ENCODE data around the gene RNASE4.

RNASE4 gene

GRCh38 chr14:20743556-20743955 is 59.2 kb downstream of the RNASE4 start:
- no peak for DNase-seq (ENCODE audit: low read depth in 2 of 2)

GRCh38 chr14:20745571-20746358 is 61.4 kb downstream of the RNASE4 start, which contains the start of gene EDDM3A:
Gene EDDM3A (plus strand): TSS chr14:20745887. CDS start chr14:20747581, 1,694 bp downstream.
- no peak for DNase-seq (ENCODE audit: low read depth in 2 of 2)

- DNase-seq (ENCODE audit: low read depth in 2 of 2): no peak
These were observed 62.2 kb downstream of the RNASE4 start for GRCh38 chr14:20746566-20746965.

GRCh38 chr14:20748439-20748838 is 64.1 kb downstream of the RNASE4 start:
- DNase-seq (ENCODE audit: low read depth in 2 of 2): no peak

GRCh38 chr14:20750194-20750593 is 65.8 kb downstream of the RNASE4 start:
- DNase-seq (ENCODE audit: low read depth in 2 of 2): no peak

Data from activated CD8-positive, alpha-beta memory T cell treated with anti-CD3 and anti-CD28 coated beads for 4 hours (primary cell).